NCI-H1436 treated with DMSO at 0.1 percent for 48 hours (cell line): ENCODE measurements around the gene SCIN.

Experiments
- DNase-seq: peaks from one replicate; lab custom pipeline; 2025; lab: John Stamatoyannopoulos, UW

The SCIN gene

DNA sequence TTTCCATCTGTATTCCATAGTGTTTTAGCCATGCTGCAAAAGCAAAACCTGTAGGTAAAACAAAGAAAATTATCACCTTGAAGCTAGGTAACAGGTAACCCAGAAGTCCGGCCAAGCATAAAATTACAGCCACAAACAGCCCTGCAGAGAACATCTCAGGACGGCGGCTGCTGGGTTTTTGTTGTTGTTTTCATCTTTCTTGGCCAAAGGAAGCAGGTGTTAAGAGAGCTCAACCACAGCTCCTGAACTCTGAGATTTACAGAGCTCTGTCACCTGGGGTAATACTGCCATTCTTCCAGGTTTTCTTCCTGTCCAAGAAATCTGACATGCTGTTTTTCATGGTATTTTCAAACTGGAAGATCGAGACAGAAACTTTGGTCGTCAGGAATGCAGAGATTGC, 847 bp upstream of the SCIN start:
- DNase-seq = no peak

DNA sequence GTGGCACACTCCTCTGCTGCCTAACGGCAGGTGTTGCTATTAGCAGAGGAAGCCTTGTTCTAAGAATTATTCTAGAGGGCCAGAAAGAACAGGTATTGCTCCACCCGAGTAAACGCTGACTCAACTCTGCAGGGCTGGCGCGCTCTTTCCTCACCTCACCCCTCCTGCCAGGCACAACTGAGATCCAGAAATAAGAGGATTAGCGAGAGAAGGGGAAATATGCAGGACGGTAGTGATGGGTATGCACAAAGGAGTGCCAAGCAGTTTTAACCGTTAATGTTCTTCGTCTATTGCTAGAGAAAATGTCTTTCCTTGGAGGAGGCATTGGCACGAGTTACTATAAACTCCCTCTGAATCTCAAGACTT, 369 bp upstream of the SCIN start:
- no peak for DNase-seq

DNA sequence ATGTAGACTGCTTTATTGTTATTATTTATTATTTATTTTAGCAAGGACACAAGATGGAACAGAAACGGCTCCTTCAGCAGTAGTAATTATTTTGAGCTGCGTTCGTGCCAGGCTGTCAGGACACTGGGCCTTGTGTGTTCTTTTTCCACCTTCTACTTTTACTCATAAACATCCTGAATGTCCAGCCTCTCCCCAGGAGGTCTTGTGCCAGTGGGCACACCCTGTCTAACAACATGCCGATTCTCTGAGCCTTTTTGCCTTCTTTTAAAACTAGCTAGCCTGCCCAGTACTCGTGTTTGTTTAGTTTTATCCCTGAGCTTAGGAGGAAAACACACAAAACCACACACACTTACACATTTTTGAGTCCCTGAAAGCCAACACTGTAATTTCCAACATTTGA, 1.2 kb downstream of the SCIN start:
- no peak for DNase-seq

DNA sequence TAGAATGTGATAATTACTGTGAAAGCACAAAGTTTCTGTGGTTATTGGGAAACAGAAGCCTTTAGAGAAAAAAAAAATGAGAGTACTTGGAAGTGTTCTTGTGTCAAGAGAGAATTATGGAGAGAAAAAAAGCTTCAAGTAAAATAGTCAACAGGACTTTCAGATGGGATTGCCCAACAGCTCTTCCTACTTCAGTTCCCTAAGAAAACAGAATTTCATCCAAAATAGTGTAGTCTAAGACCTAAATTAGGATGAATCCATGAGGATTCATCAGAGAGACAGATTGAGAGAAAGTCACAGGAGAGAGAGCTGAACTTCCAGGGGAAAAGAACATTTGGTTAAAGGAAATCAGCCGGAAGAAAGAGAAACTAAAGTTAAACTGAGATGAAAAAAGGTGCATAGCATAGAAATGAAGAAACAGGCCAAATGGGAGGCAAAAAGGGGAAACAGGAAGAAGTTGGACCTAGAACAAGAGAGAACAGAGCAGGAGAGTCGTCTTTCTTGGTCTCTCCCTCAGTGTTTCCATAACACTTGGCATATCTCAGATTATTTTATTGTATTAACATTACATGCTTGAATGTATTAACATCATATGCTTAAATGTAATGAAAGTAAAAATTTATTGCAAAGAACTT, 2.5 kb downstream of the SCIN start:
- DNase-seq = no peak

DNA sequence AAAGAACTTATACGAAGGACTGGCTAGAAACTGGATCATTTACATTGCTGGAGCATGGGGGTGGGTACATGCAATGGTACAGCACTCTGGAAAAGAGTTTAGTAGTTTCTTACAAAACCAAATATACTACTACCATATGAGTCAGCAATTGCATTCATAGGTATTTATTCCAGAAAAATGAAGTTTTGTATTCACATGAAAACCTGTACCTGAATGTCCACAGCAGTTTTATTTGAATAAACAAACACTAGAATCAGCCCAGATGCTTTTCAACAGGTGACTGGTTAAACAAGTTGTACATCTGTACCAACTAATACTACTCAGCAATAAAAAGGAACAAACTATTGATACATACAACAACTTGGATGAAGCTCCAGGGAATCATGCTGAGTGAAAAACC, 3.4 kb downstream of the SCIN start:
- no peak for DNase-seq

DNA sequence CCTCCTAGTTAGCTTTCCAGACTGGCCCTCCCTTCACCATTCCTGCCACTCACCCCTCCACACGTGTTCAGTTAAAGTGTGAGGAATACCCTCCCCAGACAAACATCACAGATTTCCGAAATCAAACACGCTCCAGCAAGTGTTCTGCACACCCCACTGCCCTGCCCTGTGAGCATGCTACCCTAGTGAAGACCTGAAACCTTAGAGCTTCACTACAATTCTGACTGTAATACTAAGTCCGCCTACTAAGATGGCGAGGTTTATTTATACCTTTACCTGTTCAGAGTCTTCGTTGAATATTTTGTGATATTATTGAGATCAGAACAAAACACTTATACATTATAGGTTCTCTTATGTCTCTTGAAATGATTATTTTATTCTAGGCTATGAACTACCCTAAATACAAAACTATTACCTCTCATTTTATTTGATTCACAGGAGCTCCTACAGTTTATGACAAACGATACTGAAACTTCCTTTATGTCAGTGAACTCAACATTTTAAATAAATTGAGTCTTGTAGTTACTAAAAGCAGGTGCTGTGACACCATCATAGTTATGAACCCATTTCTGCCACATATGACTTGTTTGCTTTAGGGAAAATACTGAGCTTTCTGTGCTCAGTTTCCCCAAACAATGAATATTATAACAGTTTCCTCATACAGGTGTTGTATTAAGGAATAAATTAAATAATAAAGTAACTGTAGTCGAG, 8.6 kb downstream of the SCIN start:
- no peak for DNase-seq

DNA sequence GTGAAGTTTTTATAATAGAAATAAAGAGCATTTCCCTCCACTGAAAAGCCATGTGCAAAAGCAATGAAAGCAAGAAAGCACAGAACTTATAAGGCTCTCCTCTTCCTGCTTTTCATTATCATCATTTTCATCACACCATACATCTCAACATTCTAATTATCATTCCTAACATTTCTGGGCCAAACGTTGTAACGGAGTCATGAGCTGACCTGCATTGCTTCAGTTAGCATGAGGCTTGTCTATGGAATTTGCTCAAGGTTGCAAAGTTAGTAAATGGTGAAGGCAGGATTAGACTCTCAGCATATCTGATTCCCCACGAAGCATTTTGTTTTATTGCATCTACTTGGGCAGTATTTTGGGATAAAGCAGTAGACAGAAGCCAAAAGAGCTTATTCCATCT, 11.4 kb downstream of the SCIN start:
- DNase-seq = no peak

DNA sequence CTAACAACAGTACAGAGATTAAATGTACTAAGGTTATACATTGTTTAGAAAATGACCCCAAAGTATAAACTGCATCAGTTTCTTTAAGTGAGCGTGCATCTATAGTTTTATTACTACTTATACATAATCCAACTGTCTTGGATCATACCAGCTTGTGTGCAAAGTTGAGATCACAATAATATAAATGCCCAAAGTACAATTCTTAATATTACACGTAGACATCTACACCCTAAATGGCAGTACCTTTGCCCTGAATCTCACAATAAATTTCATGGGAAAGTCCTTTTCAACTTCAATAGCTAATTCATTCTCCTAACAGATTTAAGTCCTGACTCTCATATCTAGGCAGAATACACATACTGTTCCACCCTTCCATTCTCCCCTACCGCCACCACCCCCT, 11.8 kb downstream of the SCIN start:
- no peak for DNase-seq

DNA sequence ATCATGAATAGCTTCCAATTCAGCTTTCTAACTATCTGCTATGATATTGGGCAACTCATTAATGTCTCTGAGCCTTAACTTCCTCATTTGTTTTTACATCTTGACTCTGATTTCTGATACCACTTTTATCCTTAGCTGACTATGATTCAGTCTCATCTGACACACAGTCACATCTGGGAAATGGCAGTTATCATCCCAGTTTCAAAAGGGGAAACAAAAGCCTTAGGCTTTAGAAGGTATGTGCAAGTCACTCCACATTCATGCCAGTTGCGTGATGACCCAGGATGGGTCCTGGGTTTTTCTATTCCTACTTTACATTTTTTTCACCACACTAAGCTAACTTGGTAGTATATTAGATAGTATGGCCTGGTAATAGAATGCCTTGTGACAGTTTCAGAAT, 12.7 kb downstream of the SCIN start:
- DNase-seq = no peak

DNA sequence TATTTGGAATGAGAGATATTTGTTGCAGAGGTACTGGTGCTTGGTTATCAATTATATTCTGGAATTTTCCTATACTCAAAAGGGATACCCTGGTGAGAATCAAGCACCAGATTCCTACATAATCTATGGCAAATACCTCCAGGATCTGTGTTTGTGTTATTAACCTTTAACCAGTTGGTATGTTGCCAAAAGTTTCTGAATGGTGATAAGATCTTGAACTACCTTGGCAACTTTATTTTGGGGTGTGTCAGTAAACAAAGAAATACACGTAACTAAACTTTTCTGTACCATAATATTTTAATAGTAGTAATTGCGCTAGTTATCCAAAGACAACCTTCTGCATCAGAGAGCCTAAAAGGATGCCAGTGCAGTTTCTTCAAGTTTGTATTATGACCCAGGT, 13.4 kb downstream of the SCIN start:
- no peak for DNase-seq

DNA sequence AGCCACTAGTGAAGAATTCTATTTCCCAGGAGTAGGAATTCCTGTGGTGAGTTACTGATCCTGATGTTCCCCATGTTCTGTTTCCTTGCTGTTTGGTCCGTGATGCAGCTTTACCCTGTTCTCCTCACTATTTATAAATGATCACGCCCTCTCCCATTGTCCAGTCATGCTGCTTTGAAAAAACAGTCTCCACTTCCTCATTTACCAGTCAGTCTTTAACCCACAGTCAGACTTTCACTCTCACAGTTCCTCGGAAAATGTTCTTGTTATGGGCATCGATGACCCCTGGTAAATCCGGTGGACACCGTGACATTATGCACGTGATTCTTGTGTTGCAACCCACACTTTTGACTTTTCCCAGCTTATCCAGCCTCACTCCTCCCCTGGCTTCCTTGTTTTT, 14.4 kb downstream of the SCIN start:
- DNase-seq = no peak

DNA sequence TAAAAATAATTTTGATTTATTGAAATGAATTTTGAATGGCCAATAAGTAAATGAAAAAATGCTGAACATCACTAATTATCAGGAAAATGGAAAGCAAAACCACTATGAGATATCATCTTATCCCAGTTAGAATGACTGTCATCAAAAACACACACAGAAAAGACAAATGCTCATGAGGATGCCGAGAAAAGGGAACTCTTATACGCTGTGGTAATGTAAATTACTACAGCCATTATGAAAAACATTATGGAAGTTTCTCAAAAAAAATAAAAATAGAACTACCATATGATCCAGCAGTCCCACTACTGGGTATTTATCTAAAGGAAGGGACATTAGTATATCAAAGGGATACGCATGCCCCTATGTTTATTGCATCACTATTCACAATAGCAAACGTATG, 15.8 kb downstream of the SCIN start:
- DNase-seq = no peak

DNA sequence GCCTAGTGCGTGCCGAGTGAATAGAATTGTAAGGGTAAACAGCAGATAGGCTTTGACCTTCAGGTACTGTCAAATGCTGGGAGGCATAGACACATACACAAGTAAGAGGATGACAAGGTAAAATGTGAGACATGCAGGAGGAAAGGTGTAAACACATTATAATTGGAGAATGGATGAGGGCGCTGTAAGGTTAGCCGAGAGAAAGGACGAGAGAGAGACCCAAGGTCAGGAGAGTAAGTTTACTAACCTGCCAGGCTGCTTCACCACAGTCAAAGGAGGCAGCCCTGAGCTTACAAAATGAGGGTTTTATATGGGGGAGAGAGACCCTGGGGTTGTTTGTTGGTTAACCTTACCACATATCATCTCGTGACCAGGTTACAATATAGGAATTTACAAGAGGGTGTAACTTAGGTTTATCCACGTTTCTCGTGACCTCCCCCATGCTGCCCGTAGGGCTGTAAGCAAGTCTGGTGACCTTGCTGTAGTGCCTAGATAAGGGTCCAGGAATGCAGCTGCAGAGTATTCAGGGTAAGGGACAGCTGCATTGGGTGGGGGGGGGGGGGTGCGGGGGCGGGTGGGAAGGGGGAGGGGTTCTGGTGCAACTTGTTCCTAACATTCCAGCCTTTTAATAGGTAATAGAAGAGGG, 17.9 kb downstream of the SCIN start:
- DNase-seq = no peak

DNA sequence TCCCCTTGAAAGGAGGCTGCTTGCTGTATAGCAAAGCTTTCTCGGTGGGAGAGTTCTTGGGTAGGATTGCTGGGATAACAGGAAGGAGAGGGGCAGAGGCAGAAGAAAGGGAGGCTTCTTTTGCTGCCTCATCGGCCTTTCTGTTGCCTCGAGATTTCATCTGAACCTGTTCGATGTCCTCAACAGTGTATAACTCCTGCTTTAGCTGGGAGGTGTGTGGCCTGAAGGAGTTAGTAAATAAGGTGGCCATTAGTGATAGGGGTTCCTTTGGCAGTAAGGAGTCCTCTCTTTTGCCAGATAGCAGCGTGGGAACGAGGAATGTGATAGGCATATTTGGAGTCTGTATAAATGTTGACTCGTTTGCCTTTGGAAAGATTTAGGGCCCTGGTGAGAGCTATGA, 20.0 kb downstream of the SCIN start:
- DNase-seq = no peak

DNA sequence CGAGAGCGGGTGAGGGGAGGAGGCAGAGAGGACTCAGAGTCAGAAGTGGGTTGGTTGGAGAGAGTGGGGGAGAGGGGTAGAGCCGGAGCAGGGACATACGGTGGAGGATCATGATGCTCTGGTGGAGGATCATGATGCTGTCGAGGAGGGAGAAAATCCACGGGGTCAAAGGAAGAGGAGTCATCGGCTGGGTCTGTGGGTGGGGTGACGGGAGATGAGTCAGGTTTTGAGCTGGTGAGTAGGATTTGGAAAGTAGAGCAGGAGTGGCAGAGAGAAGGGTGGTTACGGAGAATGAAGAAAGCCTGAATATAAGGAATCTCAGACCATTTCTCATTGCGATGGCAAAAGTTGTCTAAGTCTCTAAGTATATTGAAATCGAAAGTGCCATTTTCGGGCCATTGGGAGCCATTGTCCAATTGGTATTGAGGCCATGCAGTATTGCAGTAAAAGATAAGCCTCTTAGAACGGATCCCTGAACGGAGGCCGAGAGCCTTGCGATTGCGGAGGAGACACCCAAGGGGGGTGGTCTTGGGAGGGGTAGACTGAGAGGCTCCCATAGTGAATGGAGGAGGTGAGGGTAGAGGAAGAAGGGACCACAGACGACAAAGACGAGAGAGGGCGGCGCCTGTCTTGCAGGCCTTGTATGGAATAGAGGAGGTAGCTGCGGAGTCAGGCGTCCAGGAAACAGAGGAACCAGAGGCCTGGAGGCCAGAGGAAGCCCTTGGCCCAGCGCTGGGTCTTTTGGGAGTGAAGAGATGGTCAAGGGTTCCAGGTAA, 23.8 kb downstream of the SCIN start:
- no peak for DNase-seq

DNA sequence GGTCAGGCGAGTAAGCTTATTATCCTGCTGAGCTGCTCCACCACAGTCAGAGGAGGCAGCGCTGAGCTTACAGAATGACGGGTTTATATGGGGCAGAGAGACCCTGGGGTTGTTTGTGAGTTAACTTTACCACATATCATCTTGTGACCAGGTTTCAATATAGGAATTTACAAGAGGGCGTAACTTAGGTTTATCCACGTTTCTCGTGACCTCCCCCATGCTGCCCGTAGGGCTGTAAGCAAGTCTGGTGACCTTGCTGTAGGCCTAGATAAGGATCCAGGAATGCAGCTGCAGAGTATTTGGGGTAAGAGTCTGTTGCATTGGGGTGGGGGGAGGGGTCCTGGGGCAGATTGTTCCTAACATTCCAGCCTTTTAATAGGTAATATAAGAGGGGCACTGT, 24.6 kb downstream of the SCIN start:
- DNase-seq = no peak

DNA sequence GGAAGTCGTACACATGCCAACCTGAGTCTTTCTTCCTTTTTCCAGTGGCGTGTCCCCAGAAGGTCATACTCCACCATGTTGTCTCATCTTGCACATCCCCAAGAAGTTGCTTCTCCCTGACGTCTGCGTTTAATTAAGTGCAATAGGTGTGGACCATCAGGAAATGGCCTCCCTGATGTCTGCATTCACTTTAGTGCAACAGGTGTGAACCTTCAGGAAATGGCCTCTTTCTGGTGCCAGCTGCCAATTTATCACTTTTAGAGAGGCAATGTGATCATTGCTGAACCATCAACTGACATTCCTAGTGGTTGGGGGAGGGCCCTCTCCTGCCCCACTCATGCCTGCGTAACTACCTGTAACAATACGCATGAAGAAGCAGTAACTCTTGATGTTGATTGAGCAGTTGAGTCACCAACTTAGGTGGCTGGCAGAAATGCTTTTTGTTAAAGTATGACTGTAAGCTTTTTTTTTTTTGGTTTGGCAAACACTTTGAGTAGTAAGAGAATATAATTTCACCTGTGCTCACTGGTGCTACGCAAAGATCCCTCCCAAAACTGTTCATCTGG, 25.8 kb downstream of the SCIN start:
- no peak for DNase-seq

DNA sequence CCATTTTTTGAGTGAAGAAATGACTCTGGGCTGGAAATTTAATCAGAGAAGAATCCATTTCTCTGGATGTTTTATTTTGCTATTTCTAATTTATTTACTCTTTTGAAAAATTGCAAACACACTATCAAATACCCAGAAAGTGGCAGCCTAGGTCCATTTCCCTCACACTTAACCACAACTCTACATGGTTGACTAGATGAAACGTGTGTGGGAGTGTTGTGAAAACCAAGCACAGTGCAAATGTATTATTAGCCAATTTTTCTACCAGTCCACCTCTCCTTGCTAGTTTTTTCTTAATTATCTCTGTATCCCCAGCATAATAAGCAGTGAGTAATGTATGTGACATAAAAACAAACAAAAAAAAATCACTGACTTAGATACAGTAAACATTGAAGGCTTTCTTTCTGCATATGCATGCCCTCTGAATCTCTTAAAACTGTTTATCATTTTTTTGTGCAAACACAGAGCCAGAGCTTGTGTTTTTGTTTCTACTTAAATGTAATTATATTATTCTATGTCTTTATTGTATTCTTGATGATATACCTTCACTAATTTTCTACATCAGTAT, 30.9 kb downstream of the SCIN start:
- no peak for DNase-seq

DNA sequence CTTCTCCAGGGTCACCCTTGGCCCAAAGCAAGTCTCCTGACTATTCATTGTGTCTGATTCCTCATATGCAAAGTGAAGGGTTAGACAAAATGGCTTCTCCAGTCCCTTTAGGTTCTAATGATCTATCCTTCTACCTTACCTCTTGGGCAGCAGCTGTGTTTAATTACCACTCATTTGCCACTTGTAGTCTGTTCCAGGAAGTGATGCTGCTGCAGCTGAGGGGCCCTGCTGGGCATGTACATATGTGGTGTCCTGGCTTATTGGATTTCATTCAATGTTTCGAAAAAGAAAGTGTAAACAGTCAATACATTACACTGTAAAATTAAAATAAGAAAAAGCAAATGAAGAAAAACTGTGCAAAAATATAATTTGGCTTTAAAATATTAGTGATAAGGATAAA, 36.6 kb downstream of the SCIN start:
- peak; percentile 92 for DNase-seq

DNA sequence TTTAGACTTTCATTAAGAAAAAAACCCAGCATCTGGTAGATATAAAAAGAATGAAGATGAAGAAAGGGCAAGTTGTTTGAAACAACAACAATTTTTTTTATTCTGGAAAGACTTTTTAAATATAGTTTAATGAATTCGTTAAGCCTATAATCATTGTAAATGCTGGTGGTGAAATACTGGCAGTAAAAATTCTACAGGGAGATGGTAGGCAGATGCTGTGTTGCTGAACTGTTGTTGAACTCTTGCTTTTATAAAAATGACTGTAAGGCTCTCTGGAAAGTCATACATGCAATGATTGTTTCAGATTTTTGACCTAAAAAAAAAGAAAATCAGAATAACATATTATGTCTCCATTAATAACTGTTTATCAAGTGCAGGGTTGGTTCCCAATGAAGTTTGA, 39.0 kb downstream of the SCIN start:
- DNase-seq = no peak

DNA sequence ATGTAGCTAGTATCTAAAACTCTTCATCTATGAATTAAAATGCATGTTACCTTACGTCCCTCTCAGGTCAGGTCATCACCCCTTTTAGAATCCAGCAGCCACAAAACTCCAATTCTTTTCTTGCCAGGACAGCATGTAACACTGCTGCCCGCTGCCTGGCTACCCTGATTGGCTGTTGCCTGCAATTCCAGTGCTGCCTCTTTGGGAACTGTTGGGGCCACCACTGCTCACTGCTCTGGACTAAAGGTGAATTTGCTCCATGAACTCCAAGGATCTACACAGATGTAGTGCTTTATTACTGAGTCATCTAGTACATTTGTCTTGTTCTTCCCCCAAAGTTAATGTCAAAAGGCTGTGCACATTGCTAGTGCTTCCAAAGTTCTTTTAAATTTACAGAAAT, 40.4 kb downstream of the SCIN start:
- no peak for DNase-seq

DNA sequence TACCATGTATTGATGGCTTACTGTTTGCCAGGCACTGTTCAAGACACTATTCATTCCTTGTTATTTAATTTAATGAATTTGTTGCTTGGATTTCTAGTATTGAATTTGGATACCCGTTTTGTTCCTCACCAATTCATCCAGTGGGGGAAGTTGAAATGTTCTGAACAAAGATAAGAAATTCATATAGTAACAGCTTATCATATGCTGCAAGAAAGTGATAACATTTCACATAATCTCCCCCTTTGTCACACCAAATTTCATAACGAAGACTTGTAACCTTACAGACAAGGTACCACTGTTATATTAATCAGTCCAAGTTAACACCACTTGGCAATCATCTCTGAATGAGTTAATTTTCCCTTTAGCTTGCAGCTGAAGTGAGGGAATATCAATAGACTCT, 42.1 kb downstream of the SCIN start:
- DNase-seq = no peak
